Mucosa of rectum (tissue), 2 donors: ENCODE measurements around the gene PDS5B.
"Not testable (repeated sequence)": the region's sequence is repeated elsewhere in the genome, so short reads cannot be mapped to it uniquely, and the experiment has no call there.

Experiments
- H3K27ac ChIP-seq, 2 donors: one replicate each; pipeline ENCODE4 v1.7.0; 2013; ENCODE audit warnings: inconsistent platforms in 2 of 2, low read depth in 2 of 2, low read length in 2 of 2
- H3K27me3 ChIP-seq, 2 donors: one replicate each; pipeline ENCODE4 v1.7.0; 2013; ENCODE audit warnings: low read length in 2 of 2; ENCODE audit not compliant: control insufficient read depth in 2 of 2, insufficient read depth in 2 of 2
- H3K36me3 ChIP-seq, 2 donors: one replicate each; pipeline ENCODE4 v1.7.0; 2013; ENCODE audit warnings: low read length in 2 of 2; ENCODE audit not compliant: control insufficient read depth in 2 of 2, insufficient read depth in 2 of 2
- H3K4me1 ChIP-seq, 2 donors: one replicate each; pipeline ENCODE4 v1.7.0; 2013; ENCODE audit warnings: low read length in 2 of 2, mild to moderate bottlenecking in 1 of 2; ENCODE audit not compliant: control insufficient read depth in 2 of 2, insufficient read depth in 2 of 2
- H3K4me3 ChIP-seq, 2 donors: one replicate each; pipeline ENCODE4 v1.7.0; 2013; ENCODE audit warnings: low read length in 2 of 2
- H3K9ac ChIP-seq, 2 donors: one replicate each; pipeline ENCODE4 v1.7.0; 2013; ENCODE audit warnings: low read length in 2 of 2, low read depth in 1 of 2, mild to moderate bottlenecking in 1 of 2
- H3K9me3 ChIP-seq, 2 donors: one replicate each; pipeline ENCODE4 v1.7.0; 2013; ENCODE audit warnings: low read length in 2 of 2; ENCODE audit not compliant: control insufficient read depth in 2 of 2
- donor health status: healthy.
- donor health status: Normal muscosa, but diverticular disease.

PDS5B gene

DNA sequence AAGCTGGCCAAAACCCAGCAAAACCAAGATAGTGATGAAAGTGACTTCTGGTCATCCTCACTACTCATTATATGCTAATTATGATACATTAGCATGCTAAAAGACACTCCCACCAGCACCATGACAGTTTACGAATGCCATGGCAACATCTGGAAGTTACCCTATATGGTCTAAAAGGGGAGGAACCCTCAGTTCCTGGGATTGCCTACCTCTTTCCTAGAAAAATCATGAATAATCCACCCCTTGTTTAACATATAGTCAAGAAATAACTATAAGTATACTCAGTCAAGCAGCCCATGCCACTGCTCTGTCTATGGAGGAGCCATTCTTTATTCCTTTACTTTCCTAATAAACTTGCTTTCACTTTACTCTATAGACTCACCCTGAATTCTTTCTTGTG is 25.4 kb upstream of the PDS5B start:
- not testable (repeated sequence) for H3K4me3 ChIP-seq, H3K27me3 ChIP-seq, H3K9ac ChIP-seq, H3K27ac ChIP-seq, H3K4me1 ChIP-seq, H3K36me3 ChIP-seq, H3K9me3 ChIP-seq

DNA sequence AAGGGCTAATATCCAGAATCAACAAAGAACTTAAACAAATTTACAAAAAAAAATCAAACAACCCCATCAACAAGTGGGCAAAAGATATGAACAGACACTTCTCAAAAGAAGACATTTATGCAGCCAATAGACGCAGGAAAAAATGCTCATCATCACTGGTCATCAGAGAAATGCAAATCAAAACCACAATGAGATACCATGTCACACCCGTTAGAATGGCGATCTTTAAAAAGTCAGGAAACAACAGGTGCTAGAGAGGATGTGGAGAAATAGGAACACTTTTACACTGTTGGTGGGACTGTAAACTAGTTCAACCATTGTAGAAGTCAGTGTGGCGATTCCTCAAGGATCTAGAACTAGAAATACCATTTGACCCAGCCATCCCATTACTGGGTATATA is 10.6 kb upstream of the PDS5B start:
- H3K36me3 ChIP-seq, H3K9ac ChIP-seq, H3K4me3 ChIP-seq, H3K4me1 ChIP-seq, H3K27me3 ChIP-seq, H3K9me3 ChIP-seq, H3K27ac ChIP-seq: not testable (repeated sequence)

DNA sequence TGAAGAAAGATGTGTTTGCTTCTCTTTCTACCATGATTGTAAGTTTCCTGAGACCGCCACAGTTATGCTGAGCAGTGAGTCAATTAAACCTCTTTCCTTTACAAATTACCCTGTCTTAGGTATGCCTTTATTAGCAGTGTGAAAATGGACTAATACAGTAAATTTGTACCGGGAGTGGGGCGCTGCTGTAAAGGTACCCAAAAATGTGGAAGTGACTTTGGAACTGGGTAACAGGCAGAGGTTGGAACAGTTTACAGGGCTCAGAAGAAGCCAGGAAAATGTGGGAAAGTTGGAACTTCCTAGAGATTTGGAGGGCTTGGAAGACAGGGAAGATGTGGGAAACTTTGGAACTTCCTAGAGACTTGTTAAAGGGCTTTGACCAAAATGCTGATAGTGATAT is 9.2 kb upstream of the PDS5B start:
- no peaks in the 10 kb centered on the region for H3K36me3 ChIP-seq
- H3K9ac ChIP-seq: no peak overlapping the region
- no peak overlapping the region for H3K4me3 ChIP-seq
- H3K9me3 ChIP-seq: no peaks in the 10 kb centered on the region
- no peaks in the 10 kb centered on the region for H3K27me3 ChIP-seq
- H3K27ac ChIP-seq: no peak overlapping the region
- no peaks in the 10 kb centered on the region for H3K4me1 ChIP-seq

DNA sequence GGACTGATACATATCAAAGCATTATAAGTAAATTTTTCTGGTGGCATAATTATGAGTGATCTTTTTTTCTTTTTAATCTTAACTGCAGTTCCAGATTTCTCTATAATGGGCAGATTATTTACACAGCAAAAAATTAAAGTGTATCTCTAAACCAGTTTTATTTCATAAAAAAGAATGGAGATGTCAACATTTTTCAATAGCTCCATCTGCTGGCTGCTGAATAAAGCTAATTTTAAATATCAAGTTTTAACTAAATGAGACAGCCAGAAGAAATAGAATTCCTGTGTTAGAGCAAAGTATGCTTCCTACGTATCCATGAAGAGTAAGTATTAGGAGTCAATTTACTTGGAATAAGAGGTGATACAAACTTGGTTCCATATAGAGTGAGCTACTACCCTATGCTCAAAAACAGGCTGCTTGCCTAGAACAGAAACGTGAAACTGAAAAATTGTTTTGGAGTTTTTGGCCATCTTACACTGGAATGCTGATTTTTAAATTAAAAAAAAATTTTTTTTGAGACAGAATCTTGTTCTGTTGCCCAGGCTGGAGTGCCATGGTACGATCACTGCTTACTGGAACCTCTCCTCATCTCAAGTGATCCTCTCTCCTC is 5.0 kb upstream of the PDS5B start:
- H3K9ac ChIP-seq: no peak overlapping the region

DNA sequence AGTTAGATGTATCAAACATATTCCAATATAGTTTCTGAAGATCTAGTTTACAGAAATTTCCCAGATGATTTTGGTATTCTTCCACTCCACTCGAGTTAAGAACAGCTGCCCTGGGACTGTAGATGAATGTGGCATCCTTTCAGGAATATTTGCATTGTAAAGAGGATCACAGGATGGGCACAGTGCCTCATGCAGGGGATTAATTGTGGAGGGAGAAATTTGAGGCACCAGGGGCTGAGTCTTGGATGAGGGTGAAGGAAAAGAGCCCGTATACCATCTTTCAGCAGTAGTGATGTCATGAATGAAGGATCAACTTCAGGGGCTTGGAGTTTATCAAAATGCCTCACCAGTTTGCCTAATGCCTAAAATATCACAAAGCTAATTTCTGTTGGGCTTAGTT is 4.0 kb upstream of the PDS5B start:
- Histone ChIP-seq H3K27me3 (no peaks in the 10 kb centered on the region), H3K27ac (no peak overlapping the region), H3K9ac (no peak overlapping the region), H3K9me3 (no peaks in the 10 kb centered on the region), H3K36me3 (no peaks in the 10 kb centered on the region), H3K4me3 (no peak overlapping the region), H3K4me1 (peaks cover 3 to 4% of the 10 kb centered on the region in 2 donors)

More for the DNA sequence above, 5.0 kb upstream of the PDS5B start:
- H3K9me3 ChIP-seq: no peaks in the 10 kb centered on the region
- H3K36me3 ChIP-seq: no peaks in the 10 kb centered on the region
- peaks cover 3 to 4% of the 10 kb centered on the region in 2 donors for H3K4me1 ChIP-seq
- no peaks in the 10 kb centered on the region for H3K27me3 ChIP-seq
- no peak overlapping the region for H3K4me3 ChIP-seq
- no peak overlapping the region for H3K27ac ChIP-seq

DNA sequence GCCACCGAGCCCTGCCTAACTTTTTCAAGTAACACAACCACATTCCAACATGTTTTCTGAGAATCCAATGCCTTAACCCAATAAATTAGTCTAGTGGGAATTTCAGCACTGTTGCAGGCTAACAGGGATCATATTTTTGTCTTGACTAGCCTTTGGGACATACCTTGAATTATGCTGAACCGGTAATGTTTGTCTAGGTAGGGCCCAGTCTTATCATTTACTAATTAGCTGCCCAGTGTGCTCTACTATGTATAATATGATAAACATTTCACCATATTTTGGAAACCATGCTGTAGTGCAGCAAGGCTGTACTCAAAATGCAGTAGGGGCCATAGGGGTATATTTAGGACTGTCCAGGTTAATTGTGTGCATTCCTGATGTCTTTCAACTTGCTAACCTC is 3.3 kb upstream of the PDS5B start:
- no peak overlapping the region for H3K27ac ChIP-seq
- H3K4me1 ChIP-seq: peaks cover 3 to 4% of the 10 kb centered on the region in 2 donors
- no peaks in the 10 kb centered on the region for H3K36me3 ChIP-seq
- no peaks in the 10 kb centered on the region for H3K27me3 ChIP-seq
- no peaks in the 10 kb centered on the region for H3K9me3 ChIP-seq
- H3K9ac ChIP-seq: no peak overlapping the region
- H3K4me3 ChIP-seq: no peak overlapping the region

DNA sequence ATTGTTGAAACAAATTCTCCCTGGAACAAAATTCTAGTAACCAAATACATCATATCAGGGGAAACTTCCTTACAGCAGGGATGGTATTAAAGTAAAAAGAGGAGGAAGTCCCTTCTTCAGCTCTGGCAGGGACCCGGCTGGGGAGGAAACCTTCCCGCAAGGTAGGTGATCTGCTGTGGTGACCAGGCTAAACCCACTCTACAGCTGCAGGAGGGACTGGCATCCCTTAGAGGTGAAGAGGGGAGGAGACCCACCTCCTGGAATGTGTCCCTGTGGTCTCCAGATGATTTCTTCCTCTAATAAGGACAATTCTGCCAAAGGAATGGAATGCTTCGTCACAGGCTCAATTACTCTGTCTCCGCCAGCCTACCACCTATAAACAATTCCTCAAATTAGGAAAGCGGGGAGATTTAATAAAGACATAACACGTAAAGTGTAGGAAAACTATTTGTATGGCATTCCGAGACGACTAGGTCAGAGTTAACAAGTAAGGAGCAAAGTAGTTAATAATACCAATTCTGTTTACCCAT is 637 bp upstream of the PDS5B start:
- peaks cover 3 to 4% of the 10 kb centered on the region in 2 donors for H3K4me1 ChIP-seq

DNA sequence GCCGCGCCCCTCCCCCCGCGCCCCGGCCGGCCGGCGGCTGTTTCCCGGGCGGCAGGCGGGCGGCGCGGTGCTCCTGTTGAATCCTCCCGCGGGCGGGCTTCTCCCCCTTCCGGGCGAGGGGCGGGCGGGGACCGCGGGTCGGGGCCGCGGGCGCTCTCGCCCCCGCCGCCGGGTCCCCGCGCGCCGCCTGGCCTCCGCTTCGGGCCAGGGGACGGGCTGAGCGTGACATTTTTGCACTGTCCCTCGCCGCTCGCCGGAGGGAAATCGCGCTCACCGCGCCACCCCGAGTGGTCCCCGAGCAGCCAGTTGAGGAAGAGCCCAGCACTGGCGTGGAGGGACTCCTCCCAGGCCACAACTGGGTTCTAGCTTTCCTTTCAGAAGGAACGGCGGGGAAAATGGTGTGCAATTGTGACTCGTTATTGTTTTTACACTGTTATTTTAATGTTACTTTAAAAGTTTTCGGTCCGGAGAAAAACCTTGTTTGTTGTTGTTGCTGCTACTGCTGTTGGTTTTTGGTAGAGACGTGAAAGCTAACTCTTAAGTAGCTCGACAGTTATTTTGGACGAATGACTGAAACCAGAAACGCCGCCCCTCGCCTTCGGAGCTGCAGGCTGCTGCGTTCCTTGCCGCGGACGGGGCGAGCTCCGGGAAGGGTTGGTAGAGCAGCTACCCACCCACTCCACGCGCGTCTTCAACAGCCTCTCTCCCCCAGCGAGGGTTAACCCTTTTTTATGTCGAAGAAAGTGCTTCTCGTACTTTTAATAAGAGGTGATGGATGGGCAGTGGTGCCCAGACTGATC is 959 bp downstream of the PDS5B start:
- H3K27ac ChIP-seq: peak overlapping the region; percentile 87 to 88
- peak overlapping the region; percentile 84 to 86 for H3K9ac ChIP-seq
- peaks cover 3 to 4% of the 10 kb centered on the region in 2 donors for H3K4me1 ChIP-seq
- H3K9me3 ChIP-seq: no peaks in the 10 kb centered on the region
- H3K36me3 ChIP-seq: no peaks in the 10 kb centered on the region
- no peaks in the 10 kb centered on the region for H3K27me3 ChIP-seq
- H3K4me3 ChIP-seq: peak overlapping the region; percentile 84 to 98

More for the DNA sequence above, 637 bp upstream of the PDS5B start:
- H3K9me3 ChIP-seq: no peaks in the 10 kb centered on the region
- peak overlapping the region; percentile 66 to 80 for H3K4me3 ChIP-seq
- H3K27me3 ChIP-seq: no peaks in the 10 kb centered on the region
- H3K9ac ChIP-seq: peak overlapping the region; percentile 62 to 80
- no peaks in the 10 kb centered on the region for H3K36me3 ChIP-seq
- H3K27ac ChIP-seq: peak overlapping the region; percentile 15 to 39

DNA sequence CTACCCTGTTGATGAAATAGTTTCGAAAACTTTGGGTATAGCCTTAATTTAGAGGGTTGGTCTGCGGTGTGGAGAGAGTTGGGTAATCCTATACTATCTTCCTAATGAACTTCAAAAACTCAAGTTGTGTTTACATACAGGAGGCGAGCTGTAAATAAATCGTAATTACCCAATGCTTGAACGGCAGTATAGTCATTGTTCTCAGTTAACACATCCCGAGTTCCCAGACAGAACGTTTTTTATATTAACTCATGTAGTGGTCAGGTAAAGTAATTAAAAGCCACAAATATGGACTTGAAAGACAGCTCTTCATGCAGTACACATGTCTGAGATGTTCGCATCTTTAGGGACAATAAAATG is 1.5 kb downstream of the PDS5B start:
- Histone ChIP-seq H3K36me3 (no peaks in the 10 kb centered on the region), H3K9me3 (no peaks in the 10 kb centered on the region), H3K4me1 (peaks cover 3 to 4% of the 10 kb centered on the region in 2 donors)

DNA sequence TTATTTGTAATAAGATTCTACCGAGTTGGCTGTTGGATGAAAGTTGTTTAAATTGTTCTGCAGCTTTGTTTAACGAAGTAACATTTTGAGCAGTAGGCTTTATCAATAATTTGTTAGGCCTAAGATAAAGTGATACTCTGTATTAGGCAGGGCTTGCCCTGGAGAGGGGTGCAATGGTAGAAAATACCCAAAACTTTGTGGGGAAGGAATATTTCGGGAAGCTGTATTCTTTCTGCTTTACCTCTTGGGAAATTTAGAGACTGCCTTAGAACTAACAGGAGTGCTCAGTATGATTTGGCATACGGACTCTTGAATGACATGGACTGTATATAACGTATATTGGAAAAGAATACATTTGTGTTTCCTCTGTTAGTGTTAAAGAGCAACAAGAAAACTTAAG is 2.5 kb downstream of the PDS5B start:
- peak overlapping the region in 1 of 2 donors; percentile 98 for H3K4me3 ChIP-seq

More for the DNA sequence above, 1.5 kb downstream of the PDS5B start:
- peak overlapping the region; percentile 84 to 98 for H3K4me3 ChIP-seq
- H3K9ac ChIP-seq: peak overlapping the region; percentile 84 to 86
- H3K27me3 ChIP-seq: no peaks in the 10 kb centered on the region
- H3K27ac ChIP-seq: peak overlapping the region; percentile 87 to 88

More for the DNA sequence above, 2.5 kb downstream of the PDS5B start:
- Histone ChIP-seq H3K9me3 (no peaks in the 10 kb centered on the region), H3K4me1 (peaks cover 3 to 4% of the 10 kb centered on the region in 2 donors), H3K27me3 (no peaks in the 10 kb centered on the region), H3K9ac (no peak overlapping the region), H3K27ac (no peak overlapping the region), H3K36me3 (no peaks in the 10 kb centered on the region)
